SU-DHL-6 (cell line): ENCODE measurements around the gene SELENOO.

Experiments used
- H2AFZ ChIP-seq: fragments of 200-600 bp; sonication (generic); 2 replicates; pipeline ENCODE4 v1.6.1; 2014; ENCODE audit warnings: low read depth, mild to moderate bottlenecking, moderate library complexity, mixed read lengths, antibody characterized with exemption, low read length; ENCODE audit not compliant: severe bottlenecking
- H3F3A ChIP-seq: fragments of 200-600 bp; shearing (Covaris generic); 2 replicates; pipeline ENCODE4 v1.6.0; 2016; ENCODE audit warnings: antibody characterized with exemption, mild to moderate bottlenecking; ENCODE audit not compliant: insufficient read depth
- H3K27ac ChIP-seq: fragments of 200-600 bp; sonication (generic); 2 replicates; pipeline ENCODE4 v1.5.1; 2016; ENCODE audit warnings: low read depth, mild to moderate bottlenecking, low read length, moderate library complexity, mixed read lengths
- H3K27me3 ChIP-seq: fragments of 200-600 bp; sonication (generic), shearing (Covaris generic); 2 replicates; pipeline ENCODE4 v1.6.0; 2014; ENCODE audit warnings: mild to moderate bottlenecking, low read length
- H3K36me3 ChIP-seq: fragments of 200-600 bp; sonication (generic); 2 replicates; pipeline ENCODE4 v1.6.1; 2014; ENCODE audit warnings: mild to moderate bottlenecking, low read length, mixed read lengths
- H3K4me2 ChIP-seq: fragments of 300-600, 200-600 bp; shearing (Covaris generic), sonication (generic); 2 replicates; pipeline ENCODE4 v1.6.0; 2014; ENCODE audit warnings: low read length, low read depth, mild to moderate bottlenecking; ENCODE audit not compliant: poor library complexity, severe bottlenecking
- H3K4me3 ChIP-seq: fragments of 200-600 bp; sonication (generic); 2 replicates; pipeline ENCODE4 v1.5.1; 2014; ENCODE audit warnings: antibody characterized with exemption, low read length, mild to moderate bottlenecking, mixed read lengths; ENCODE audit not compliant: insufficient read depth, poor library complexity, severe bottlenecking
- H3K79me2 ChIP-seq: fragments of 200-600 bp; sonication (generic); 2 replicates; pipeline ENCODE4 v1.6.1; 2014; ENCODE audit warnings: mild to moderate bottlenecking, low read length, moderate library complexity; ENCODE audit not compliant: insufficient read depth
- H3K9ac ChIP-seq: fragments of 200-600 bp; sonication (generic); 2 replicates; pipeline ENCODE4 v1.7.0; 2014; ENCODE audit warnings: mild to moderate bottlenecking, low read length
- H3K9me2 ChIP-seq: fragments of 200-600 bp; sonication (generic); replicated peaks from 2 replicates; pipeline ENCODE4 v1.6.1; 2014; ENCODE audit warnings: low read length; ENCODE audit not compliant: insufficient read depth
- H3K9me3 ChIP-seq: fragments of 200-600 bp; sonication (generic); 2 replicates; pipeline ENCODE4 v1.6.1; 2014; ENCODE audit warnings: low read length, mixed read lengths; ENCODE audit not compliant: insufficient read depth
- H4K20me1 ChIP-seq: fragments of 200-600 bp; sonication (generic); 2 replicates; pipeline ENCODE4 v1.6.1; 2014; ENCODE audit warnings: low read depth, mild to moderate bottlenecking, antibody characterized with exemption, low read length, moderate library complexity, mixed read lengths
- EZH2phosphoT487 ChIP-seq: fragments of 200-600 bp; sonication (generic), shearing (Covaris generic); conservative IDR thresholded peaks from 2 replicates; pipeline ENCODE4 v1.6.1; 2018; ENCODE audit warnings: mild to moderate bottlenecking, antibody characterized with exemption, low read length, moderate library complexity, mixed read lengths
- TF ChIP-seq, protein P1 (sequence below): fragments of 200-600 bp; sonication (generic); IDR thresholded peaks from one replicate; pipeline ENCODE4 v1.5.1; 2017; ENCODE audit warnings: antibody characterized with exemption, mild to moderate bottlenecking, low read length, moderate library complexity; ENCODE audit not compliant: insufficient read depth, poor library complexity, severe bottlenecking

The SELENOO gene

DNA sequence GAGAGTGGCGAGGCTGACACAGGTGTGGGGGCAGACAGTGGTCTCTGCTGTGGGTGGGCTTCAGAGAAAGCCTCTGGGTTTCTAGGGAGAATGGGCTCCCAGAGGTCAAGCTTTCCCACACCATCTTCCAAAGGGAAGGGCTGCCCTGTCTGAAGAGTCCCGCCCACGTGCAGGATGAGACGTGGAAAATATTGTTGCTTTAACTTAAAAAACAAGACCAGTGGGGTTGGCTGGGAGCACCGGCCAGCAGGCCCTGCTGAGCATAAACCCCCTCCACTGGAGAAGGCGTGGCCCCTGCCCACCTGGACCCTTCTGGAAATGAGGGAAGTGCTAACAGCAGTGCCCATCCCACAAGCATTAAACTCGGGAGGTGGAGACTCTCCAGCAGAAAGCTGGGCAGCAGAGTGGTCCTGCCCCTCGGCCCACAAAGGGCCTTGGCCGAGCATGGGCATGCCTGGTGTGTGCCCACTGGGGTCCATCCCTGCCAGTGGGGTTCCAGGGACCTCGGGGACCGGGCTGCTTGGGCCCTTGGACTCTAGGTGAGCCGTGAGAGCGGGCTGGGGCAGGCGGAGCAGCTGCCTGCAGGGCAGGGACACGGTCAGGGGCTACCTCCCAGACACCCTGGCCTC is 15.4 kb downstream of the SELENOO start:
- Histone ChIP-seq H2AFZ (no peak overlapping the region), H3K9ac (no peak overlapping the region), H4K20me1 (no peaks in the 10 kb centered on the region), H3K27ac (no peak overlapping the region), H3K36me3 (peaks cover under 1% of the 10 kb centered on the region; the same call in 1 of the 2 replicates), H3K4me3 (no peak overlapping the region), H3K9me3 (no peaks in the 10 kb centered on the region), H3F3A (0 out of 2 replicates have a peak, but pooled peaks cover 4% of the 10 kb centered on the region), H3K79me2 (peaks cover 11% of the 10 kb centered on the region; the same call in 1 of the 2 replicates), H3K27me3 (no peaks in the 10 kb centered on the region), H3K9me2 (no peaks in the 10 kb centered on the region), H3K4me2 (no peak overlapping the region)
- no peak for TF ChIP-seq EZH2phosphoT487
- TF ChIP-seq, protein P1, sequence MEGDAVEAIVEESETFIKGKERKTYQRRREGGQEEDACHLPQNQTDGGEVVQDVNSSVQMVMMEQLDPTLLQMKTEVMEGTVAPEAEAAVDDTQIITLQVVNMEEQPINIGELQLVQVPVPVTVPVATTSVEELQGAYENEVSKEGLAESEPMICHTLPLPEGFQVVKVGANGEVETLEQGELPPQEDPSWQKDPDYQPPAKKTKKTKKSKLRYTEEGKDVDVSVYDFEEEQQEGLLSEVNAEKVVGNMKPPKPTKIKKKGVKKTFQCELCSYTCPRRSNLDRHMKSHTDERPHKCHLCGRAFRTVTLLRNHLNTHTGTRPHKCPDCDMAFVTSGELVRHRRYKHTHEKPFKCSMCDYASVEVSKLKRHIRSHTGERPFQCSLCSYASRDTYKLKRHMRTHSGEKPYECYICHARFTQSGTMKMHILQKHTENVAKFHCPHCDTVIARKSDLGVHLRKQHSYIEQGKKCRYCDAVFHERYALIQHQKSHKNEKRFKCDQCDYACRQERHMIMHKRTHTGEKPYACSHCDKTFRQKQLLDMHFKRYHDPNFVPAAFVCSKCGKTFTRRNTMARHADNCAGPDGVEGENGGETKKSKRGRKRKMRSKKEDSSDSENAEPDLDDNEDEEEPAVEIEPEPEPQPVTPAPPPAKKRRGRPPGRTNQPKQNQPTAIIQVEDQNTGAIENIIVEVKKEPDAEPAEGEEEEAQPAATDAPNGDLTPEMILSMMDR: no peak

DNA sequence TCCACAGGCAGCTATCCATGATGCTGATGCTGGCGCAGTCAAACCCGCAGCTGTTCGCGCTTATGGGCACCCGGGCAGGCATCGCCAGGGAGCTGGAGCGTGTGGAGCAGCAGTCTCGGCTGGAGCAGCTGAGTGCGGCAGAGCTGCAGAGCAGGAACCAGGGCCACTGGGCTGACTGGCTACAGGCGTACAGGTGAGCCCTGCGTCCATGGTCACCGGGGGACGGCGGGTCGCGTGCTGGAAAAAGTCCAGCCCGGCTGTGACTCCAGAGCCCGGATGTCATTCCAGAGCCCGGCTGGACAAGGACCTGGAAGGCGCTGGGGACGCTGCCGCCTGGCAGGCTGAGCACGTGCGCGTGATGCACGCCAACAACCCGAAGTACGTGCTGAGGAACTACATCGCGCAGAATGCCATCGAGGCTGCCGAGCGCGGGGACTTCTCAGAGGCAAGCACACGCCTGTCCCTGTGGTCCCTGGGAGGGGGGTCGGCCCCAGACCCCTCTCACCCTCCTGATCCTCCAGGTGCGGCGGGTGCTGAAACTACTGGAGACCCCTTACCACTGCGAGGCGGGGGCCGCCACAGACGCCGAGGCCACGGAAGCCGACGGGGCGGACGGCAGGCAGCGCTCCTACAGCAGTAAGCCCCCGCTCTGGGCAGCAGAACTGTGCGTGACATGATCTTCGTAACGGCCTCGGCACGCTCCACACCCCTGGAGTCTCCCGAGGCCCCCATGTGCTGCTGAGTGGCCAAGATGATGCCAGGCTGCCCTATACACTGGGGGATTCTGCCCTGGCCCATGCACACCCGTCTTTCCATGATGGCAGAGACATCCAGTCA is 16.1 kb downstream of the SELENOO start:
- no peak overlapping the region for H3K9ac ChIP-seq
- no peak overlapping the region for H3K27ac ChIP-seq
- no peak overlapping the region for H2AFZ ChIP-seq
- H3K4me3 ChIP-seq: no peak overlapping the region
- 0 out of 2 replicates have a peak, but pooled peaks cover 3% of the 10 kb centered on the region for H3F3A ChIP-seq
- no peaks in the 10 kb centered on the region for H3K27me3 ChIP-seq
- no peak overlapping the region for H3K4me2 ChIP-seq
- H3K36me3 ChIP-seq: no peaks in the 10 kb centered on the region
- peaks cover 10% of the 10 kb centered on the region; the same call in 1 of the 2 replicates for H3K79me2 ChIP-seq
- no peaks in the 10 kb centered on the region for H3K9me3 ChIP-seq
- H4K20me1 ChIP-seq: no peaks in the 10 kb centered on the region
- TF ChIP-seq, protein P1: no peak
- no peak for TF ChIP-seq EZH2phosphoT487
- H3K9me2 ChIP-seq: no peaks in the 10 kb centered on the region

- no peak overlapping the region for H3K9ac ChIP-seq
- H3K4me3 ChIP-seq: no peak overlapping the region
- H4K20me1 ChIP-seq: no peaks in the 10 kb centered on the region
- TF ChIP-seq EZH2phosphoT487: no peak
- TF ChIP-seq, protein P1: no peak
- H3K79me2 ChIP-seq: peaks cover 10% of the 10 kb centered on the region; the same call in 1 of the 2 replicates
- H3K27me3 ChIP-seq: no peaks in the 10 kb centered on the region
- no peaks in the 10 kb centered on the region for H3F3A ChIP-seq
- no peaks in the 10 kb centered on the region for H3K36me3 ChIP-seq
- no peak overlapping the region for H2AFZ ChIP-seq
- H3K27ac ChIP-seq: no peak overlapping the region
- no peak overlapping the region for H3K4me2 ChIP-seq
- H3K9me3 ChIP-seq: no peaks in the 10 kb centered on the region
- no peaks in the 10 kb centered on the region for H3K9me2 ChIP-seq
These were observed 16.8 kb downstream of the SELENOO start for GRCh38 chr22:50217543-50218152.
